ENCODE results near the gene MED25.

MED25 gene

DNA sequence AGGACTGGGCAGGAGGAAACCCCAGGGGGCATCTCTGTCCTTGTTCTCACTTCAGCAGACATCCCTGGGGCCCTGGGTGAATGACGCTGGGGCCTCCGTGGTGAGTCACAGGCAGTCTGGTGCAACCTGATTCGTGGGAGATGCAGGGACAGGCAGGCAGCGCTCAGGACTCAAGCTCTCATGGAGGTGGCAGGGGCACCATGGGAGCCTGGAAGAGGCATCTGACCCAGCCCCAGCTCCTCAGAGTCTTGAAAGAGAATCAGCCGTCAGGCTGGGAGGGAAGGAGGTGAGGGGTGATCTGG is 18.9 kb downstream of the MED25 start:
- no peak for TF ChIP-seq Cebpa-rat (IDR thresholded peaks at IDR 0.05)
- Histone ChIP-seq H3K4me1 (peaks cover 7 to 31% (median 17%) of the 10 kb centered on the region in 10 experiments; a peak in 18 of 20 replicates), H3K36me3 (peaks cover 88 to 98% (median 93%) of the 10 kb centered on the region in 11 experiments)

DNA sequence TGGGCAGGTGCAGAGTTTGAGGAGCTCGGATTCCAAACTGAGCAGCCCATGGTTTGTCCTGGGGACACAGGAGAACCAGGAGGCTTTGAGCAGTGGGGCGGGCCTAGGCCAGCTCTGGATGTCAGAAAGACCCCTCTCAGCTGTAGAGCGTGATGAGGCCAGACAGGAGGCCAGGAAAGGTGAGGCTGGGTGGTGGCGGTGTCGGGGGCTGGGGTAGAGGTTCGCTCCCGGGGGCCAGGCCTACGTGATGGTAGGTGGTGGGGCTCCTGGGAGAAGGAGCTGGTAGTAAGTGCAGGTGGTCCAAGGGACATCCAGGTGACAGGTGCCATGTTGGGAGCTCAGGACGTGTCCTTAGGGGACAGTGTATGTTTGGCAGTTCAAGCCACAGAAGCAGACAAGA is 19.3 kb downstream of the MED25 start:
- Histone ChIP-seq H3K9ac (no peak overlapping the region), H3K4me1 (peaks cover 2 to 28% (median 13%) of the 10 kb centered on the region in 10 experiments; a peak in 18 of 20 replicates), H3K27ac (no peak overlapping the region), H3K4me2 (no peak overlapping the region), H4K20me1 (peaks cover 0 to 64% (median 9%) of the 10 kb centered on the region in 11 experiments; a peak in 13 of 22 replicates), H3K9me3 (replicated peaks in 1 of 11) (no peaks in the 10 kb centered on the region), H3K36me3 (peaks cover 84 to 98% (median 88%) of the 10 kb centered on the region in 11 experiments), H3K4me3 (no peak overlapping the region), H3K27me3 (no peaks in the 10 kb centered on the region)
- TF ChIP-seq Cebpa-rat (IDR thresholded peaks at IDR 0.05) = no peak

More for the DNA sequence above, 18.9 kb downstream of the MED25 start:
- no peak overlapping the region for H3K4me2 ChIP-seq
- H3K27ac ChIP-seq = 0 out of 22 replicates have a peak overlapping the region, but pooled peaks of 1 of the 11 experiments have one; percentile 15
- H3K27me3 ChIP-seq = no peaks in the 10 kb centered on the region
- H3K9ac ChIP-seq = 0 out of 22 replicates have a peak overlapping the region, but pooled peaks of 2 of the 11 experiments have one; percentile 9 to 14
- H3K9me3 ChIP-seq (replicated peaks in 1 of 11) = no peaks in the 10 kb centered on the region
- no peak overlapping the region for H3K4me3 ChIP-seq
- peaks cover 0 to 69% (median 9%) of the 10 kb centered on the region in 11 experiments; a peak in 13 of 22 replicates for H4K20me1 ChIP-seq

DNA sequence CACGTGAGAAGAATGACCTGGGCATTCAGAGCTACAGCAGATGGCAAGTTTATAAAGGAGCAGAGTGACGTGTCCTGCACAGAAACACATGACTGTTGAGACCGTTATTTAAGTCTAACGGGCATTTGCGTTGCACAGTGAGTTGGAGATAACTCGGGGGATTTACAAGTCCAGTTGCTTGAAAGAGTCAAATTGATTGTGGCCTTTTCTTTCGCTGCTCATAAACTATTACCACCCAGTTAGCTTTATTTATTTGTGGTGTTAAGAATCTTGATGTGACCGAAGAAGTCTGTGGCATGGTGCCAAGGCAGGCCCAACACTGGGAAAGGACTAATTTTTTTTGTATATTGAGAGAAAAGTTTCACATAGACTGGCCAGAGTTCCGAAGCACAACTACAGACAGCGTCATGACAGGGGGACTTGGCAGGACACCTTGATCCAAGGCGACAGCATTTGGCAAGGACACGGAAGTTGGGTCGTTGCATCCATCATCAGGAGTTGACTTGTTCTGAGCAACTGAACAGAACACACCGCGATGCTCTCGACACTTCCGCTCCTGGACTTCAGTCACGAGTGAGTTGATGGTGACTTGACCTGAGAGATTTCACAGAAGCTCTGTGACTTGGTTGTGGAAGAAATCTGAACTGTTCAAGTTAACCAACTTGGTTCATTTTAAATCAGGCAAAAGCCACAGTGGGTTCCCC is 20.9 kb downstream of the MED25 start:
- Histone ChIP-seq H3K4me3 (no peak overlapping the region), H3K36me3 (peaks cover 70 to 82% (median 72%) of the 10 kb centered on the region in 11 experiments)

DNA sequence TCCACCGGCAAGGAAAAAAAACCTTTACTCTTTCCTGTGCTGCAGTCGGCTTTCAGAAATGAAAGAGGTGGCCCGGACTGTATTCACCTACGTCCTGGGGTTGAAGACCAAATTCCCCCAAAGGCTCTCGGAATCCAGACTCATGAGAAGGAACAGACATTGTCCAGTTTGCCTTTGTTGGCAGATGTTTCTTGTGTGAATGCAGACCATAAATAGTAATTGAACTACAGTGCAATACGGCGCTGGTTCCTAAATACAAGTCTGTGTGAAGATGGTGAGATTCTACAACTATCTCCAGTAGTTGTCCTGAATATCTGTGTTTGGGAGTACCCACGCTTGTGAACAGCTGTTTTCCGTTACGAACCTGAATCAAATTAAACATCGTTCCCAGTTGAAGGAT is 21.6 kb downstream of the MED25 start:
- H3K27ac ChIP-seq = no peak overlapping the region
- peaks cover 63 to 75% (median 65%) of the 10 kb centered on the region in 11 experiments for H3K36me3 ChIP-seq
- H4K20me1 ChIP-seq = peaks cover 0 to 41% (median 9%) of the 10 kb centered on the region in 11 experiments; a peak in 9 of 22 replicates
- H3K4me1 ChIP-seq = peaks cover 8 to 36% (median 27%) of the 10 kb centered on the region in 10 experiments; a peak in 19 of 20 replicates
- no peak overlapping the region for H3K9ac ChIP-seq
- no peaks in the 10 kb centered on the region for H3K9me3 ChIP-seq (replicated peaks in 1 of 11)
- no peak overlapping the region for H3K4me2 ChIP-seq
- no peaks in the 10 kb centered on the region for H3K27me3 ChIP-seq
- no peak for TF ChIP-seq Cebpa-rat (IDR thresholded peaks at IDR 0.05)
- no peak overlapping the region for H3K4me3 ChIP-seq

More for the DNA sequence above, 20.9 kb downstream of the MED25 start:
- Histone ChIP-seq H3K27ac (no peak overlapping the region), H4K20me1 (peaks cover 0 to 48% (median 9%) of the 10 kb centered on the region in 11 experiments; a peak in 12 of 22 replicates), H3K9ac (no peak overlapping the region), H3K9me3 (replicated peaks in 1 of 11) (no peaks in the 10 kb centered on the region), H3K4me1 (peaks cover under 1 to 29% (median 21%) of the 10 kb centered on the region in 10 experiments; a peak in 19 of 20 replicates), H3K4me2 (no peak overlapping the region), H3K27me3 (no peaks in the 10 kb centered on the region)
- TF ChIP-seq Cebpa-rat (IDR thresholded peaks at IDR 0.05) = no peak

GRCh38 chr19:49840321-49840720 is 22.2 kb downstream of the MED25 start:
- Histone ChIP-seq H3K4me2 (no peak overlapping the region), H3K27ac (no peak overlapping the region), H4K20me1 (peaks cover 0 to 35% (median 9%) of the 10 kb centered on the region in 11 experiments; a peak in 8 of 22 replicates), H3K4me1 (peaks cover 10 to 37% (median 28%) of the 10 kb centered on the region in 10 experiments; a peak in 19 of 20 replicates), H3K36me3 (peaks cover 57 to 69% (median 59%) of the 10 kb centered on the region in 11 experiments), H3K9me3 (replicated peaks in 1 of 11) (no peaks in the 10 kb centered on the region), H3K27me3 (no peaks in the 10 kb centered on the region), H3K9ac (no peak overlapping the region), H3K4me3 (no peak overlapping the region)
- no peak for TF ChIP-seq Cebpa-rat (IDR thresholded peaks at IDR 0.05)

- no peak for TF ChIP-seq Cebpa-rat (IDR thresholded peaks at IDR 0.05)
- Histone ChIP-seq H3K4me3 (no peak overlapping the region), H3K4me2 (no peak overlapping the region), H3K4me1 (peaks cover 10 to 37% (median 28%) of the 10 kb centered on the region in 10 experiments; a peak in 19 of 20 replicates), H3K9ac (no peak overlapping the region), H3K27me3 (no peaks in the 10 kb centered on the region), H4K20me1 (peaks cover 0 to 34% (median 9%) of the 10 kb centered on the region in 11 experiments; a peak in 8 of 22 replicates), H3K9me3 (replicated peaks in 1 of 11) (no peaks in the 10 kb centered on the region), H3K27ac (no peak overlapping the region), H3K36me3 (peaks cover 52 to 64% (median 55%) of the 10 kb centered on the region in 11 experiments)
Measured at GRCh38 chr19:49840736-49841249, 22.7 kb downstream of the MED25 start.

- H3K27ac ChIP-seq = 0 out of 22 replicates have a peak overlapping the region, but pooled peaks of 1 of the 11 experiments have one; percentile 36
- H3K36me3 ChIP-seq = peaks cover 27 to 40% (median 30%) of the 10 kb centered on the region in 11 experiments
- H3K9ac ChIP-seq = 0 out of 22 replicates have a peak overlapping the region, but pooled peaks of 1 of the 11 experiments have one; percentile 0
- no peaks in the 10 kb centered on the region for H3K27me3 ChIP-seq
- H4K20me1 ChIP-seq = peaks cover 0 to 25% (median 0%) of the 10 kb centered on the region in 11 experiments; a peak in 4 of 22 replicates
- no peak for TF ChIP-seq Cebpa-rat (IDR thresholded peaks at IDR 0.05)
- peaks cover 16 to 34% (median 27%) of the 10 kb centered on the region in 10 experiments for H3K4me1 ChIP-seq
- peak overlapping the region in 10 of 11 experiments; percentile 0 to 74 (median 61); a peak in 18 of 22 replicates for H3K4me2 ChIP-seq
- H3K9me3 ChIP-seq (replicated peaks in 1 of 11) = no peaks in the 10 kb centered on the region
- no peak overlapping the region for H3K4me3 ChIP-seq
Measured at GRCh38 chr19:49843265-49843664, 25.2 kb downstream of the MED25 start.

- Histone ChIP-seq H3K4me1 (peaks cover 23 to 46% (median 37%) of the 10 kb centered on the region in 10 experiments), H3K36me3 (peaks cover 16 to 28% (median 18%) of the 10 kb centered on the region in 11 experiments), H3K4me3 (no peak overlapping the region), H3K9ac (no peak overlapping the region), H3K27ac (no peak overlapping the region), H3K4me2 (peak overlapping the region in 8 of 11 experiments; percentile 58 to 74 (median 62); a peak in 16 of 22 replicates), H4K20me1 (peaks cover 0 to 20% (median 0%) of the 10 kb centered on the region in 11 experiments; a peak in 2 of 22 replicates), H3K9me3 (replicated peaks in 1 of 11) (peaks cover 0 to 10% (median 7%) of the 10 kb centered on the region in 11 experiments; a peak in 12 of 22 replicates), H3K27me3 (no peaks in the 10 kb centered on the region)
- TF ChIP-seq Cebpa-rat (IDR thresholded peaks at IDR 0.05) = no peak
Measured at GRCh38 chr19:49844138-49845095, 26.3 kb downstream of the MED25 start.

Measured in BLaER1 treated with 17β-estradiol and CSF1 and Interleukin-3, amounts not matched to agents 10 nM and 100 nM (cell line).